BJ (cell line): ENCODE results near the gene ZMIZ2. TPM values are rescaled to one million over a fixed set of nuclear protein-coding genes. Genes with fewer than 3 reads are reported as not detected.

ENCODE experiments used
- CTCF ChIA-PET: fragments of 350-600 bp; formaldehyde crosslinking; extraction: SDS; loops from one replicate; lab custom pipeline; 2021; ENCODE audit warnings: antibody characterized with exemption, inconsistent platforms; lab: Yijun Ruan, JAX
- POLR2A ChIA-PET: fragments of 300-600 bp; sonication (Branson Sonifier 250); formaldehyde crosslinking; extraction: SDS; loops from one replicate; lab custom pipeline; 2021; ENCODE audit warnings: antibody characterized with exemption; lab: Charles Lee
- DNase-seq: peaks from one replicate; pipeline ENCODE4 v3.0.0-alpha.2; 2011; ENCODE audit warnings: low read depth
- H3K27me3 ChIP-seq: 2 replicates; pipeline ENCODE4 v1.6.0; 2011; ENCODE audit warnings: low read length; ENCODE audit not compliant: control insufficient read depth, insufficient read depth
- H3K36me3 ChIP-seq: 2 replicates; pipeline ENCODE4 v1.5.1; 2011; ENCODE audit warnings: low read length; ENCODE audit not compliant: control insufficient read depth, insufficient read depth
- H3K4me3 ChIP-seq: 2 replicates; pipeline ENCODE4 v1.5.1; 2011; ENCODE audit warnings: low read depth, mild to moderate bottlenecking, control low read depth, low read length
- CTCF ChIP-seq: IDR thresholded peaks from 2 replicates; pipeline ENCODE4 v1.5.1; 2011; ENCODE audit warnings: low read depth, mild to moderate bottlenecking, control low read depth, inconsistent platforms, low read length, moderate library complexity; ENCODE audit not compliant: insufficient read depth
- polyA plus RNA-seq: library from polyadenylated mRNA; depleted of rRNA; stranded (reverse); fragments of >200 nt; gene quantifications from 2 replicates; pipeline ENCODE4 v1.2.3, GENCODE V29; 2011

ZMIZ2 gene
- polyA plus RNA-seq, 1 experiment, result 7.4 TPM

DNA sequence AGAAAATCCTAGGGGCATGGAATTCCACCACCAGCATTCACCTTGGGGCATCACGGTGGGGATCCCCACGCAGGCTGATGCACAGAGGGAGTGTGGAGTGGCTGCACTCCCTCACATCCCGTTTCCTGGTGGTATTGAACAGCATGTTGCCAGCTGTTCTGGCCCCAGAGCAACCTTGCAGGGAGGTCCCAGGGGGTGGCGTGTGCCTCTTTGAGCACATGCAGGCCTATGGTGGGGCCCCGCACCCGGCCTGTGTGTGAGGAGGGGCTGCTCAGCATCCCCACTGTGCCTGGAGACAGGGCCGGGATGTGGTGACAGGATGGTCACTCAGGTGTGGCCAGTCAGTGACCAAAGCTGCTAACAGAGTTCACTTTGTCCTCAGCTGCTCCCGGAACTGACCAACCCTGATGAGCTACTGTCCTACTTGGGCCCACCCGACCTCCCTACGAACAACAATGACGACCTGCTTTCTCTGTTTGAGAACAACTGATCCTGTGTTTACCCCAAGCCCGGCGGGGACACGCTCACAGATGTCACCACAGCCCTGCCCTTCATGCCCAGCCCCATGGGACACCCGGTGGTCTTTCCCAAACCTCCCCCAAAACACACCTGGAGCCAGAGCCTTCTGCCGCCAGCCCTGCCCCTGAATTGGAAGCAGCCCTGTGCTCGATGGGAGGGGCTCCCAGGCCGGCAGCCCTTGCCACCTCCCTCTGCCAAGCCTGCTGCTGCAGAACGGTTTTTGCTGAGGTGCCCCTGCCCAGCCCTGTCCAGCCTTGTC, 18.7 kb downstream of the ZMIZ2 start:
- no peak overlapping the region for H3K4me3 ChIP-seq
- ChIA-PET CTCF (interaction anchor here (1.6 kb wide), 2 partner anchors 24 to 81 kb away, joined by 4 to 5 read pairs; partner anchors contain the start of gene H2AZ2), POLR2A (interaction anchor here (1.0 to 1.1 kb wide), 2 partner anchors 30 to 42 kb away, joined by 3 to 4 read pairs; partner anchors contain the start of gene PPIA)
- no peak for DNase-seq
- H3K27me3 ChIP-seq, result no peaks in the 10 kb centered on the region
- TF ChIP-seq CTCF, result no peak
- H3K36me3 ChIP-seq, result peaks cover 42% of the 10 kb centered on the region

GRCh38 chr7:44767912-44768627, 19.4 kb downstream of the ZMIZ2 start:
- Histone ChIP-seq H3K36me3 (peaks cover 36% of the 10 kb centered on the region), H3K4me3 (no peak overlapping the region), H3K27me3 (no peaks in the 10 kb centered on the region)
- ChIA-PET CTCF (interaction anchor here (1.6 kb wide), 2 partner anchors 23 to 80 kb away, joined by 4 to 5 read pairs; partner anchors contain the start of gene H2AZ2), POLR2A (interaction anchor here (1.0 to 1.1 kb wide), 2 partner anchors 29 to 42 kb away, joined by 3 to 4 read pairs; partner anchors contain the start of gene PPIA)
- no peak for TF ChIP-seq CTCF
- DNase-seq, result no peak

- ChIA-PET POLR2A (interaction anchor here (0.6 to 1.0 kb wide), 2 partner anchors 34 to 41 kb away, joined by 4 to 5 read pairs; no protein-coding TSS in a partner anchor), CTCF (interaction anchor here (1.6 kb wide), 2 partner anchors 23 to 79 kb away, joined by 4 to 5 read pairs; partner anchors contain the start of gene H2AZ2)
- TF ChIP-seq CTCF, result no peak
- H3K4me3 ChIP-seq, result no peak overlapping the region
- no peaks in the 10 kb centered on the region for H3K27me3 ChIP-seq
- no peak for DNase-seq
- peaks cover 31% of the 10 kb centered on the region for H3K36me3 ChIP-seq
These were observed 20.2 kb downstream of the ZMIZ2 start for GRCh38 chr7:44768628-44769371.

DNA sequence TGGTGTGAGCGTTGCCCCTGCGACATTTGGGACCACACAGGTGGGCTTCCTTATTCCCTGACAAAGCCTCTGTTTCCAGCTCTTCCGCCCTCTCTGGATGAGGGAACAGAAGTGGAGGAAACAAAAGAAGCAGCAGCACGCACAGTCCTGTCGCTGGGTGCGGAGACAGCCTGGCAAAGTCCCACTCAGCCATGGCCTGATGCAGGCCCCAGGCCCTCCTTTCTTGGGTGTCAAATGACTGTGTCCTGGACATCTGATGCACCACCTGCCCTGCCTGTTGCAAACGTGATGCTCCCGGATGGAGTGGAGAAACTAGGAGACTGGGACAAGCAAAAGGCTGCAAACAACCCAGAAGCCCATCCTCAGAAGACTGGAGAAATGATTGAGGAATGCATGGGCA, 20.7 kb downstream of the ZMIZ2 start:
- Histone ChIP-seq H3K27me3 (no peaks in the 10 kb centered on the region), H3K36me3 (peaks cover 26% of the 10 kb centered on the region), H3K4me3 (no peak overlapping the region)
- ChIA-PET POLR2A (interaction anchor here (0.6 kb wide), 1 partner anchor 35 kb away, joined by 5 read pairs; no protein-coding TSS in a partner anchor), CTCF (interaction anchor here (1.6 kb wide), 1 partner anchor 22 kb away, joined by 4 read pairs; no protein-coding TSS in a partner anchor)
- no peak for TF ChIP-seq CTCF
- no peak for DNase-seq
